ENCODE results near the gene C1orf226. TPM values are rescaled to one million over a fixed set of nuclear protein-coding genes. Genes with fewer than 3 reads are reported as not detected.

C1orf226 gene
- total and polyA plus RNA-seq, 2 of the 8 experiments (the other 6 are each of a cell fraction or from before 2014, with no cell fraction given): 8.2 to 18.8 TPM

MicroRNAs encoded within 50 kb of the gene (microRNA counts, 767-probe panel; counts per million panel counts)
- microRNA hsa-miR-556-3p: 879 counts per million, percentile 95 among the panel's probes with 10 or more counts
- microRNA hsa-miR-556-5p: 879 counts per million, percentile 95 among the panel's probes with 10 or more counts

Small RNAs within 50 kb of the gene (microRNA-seq; reads per million reads assigned to microRNA genes)
- gene MIR556 (ENCODE audit: borderline microRNAs expressed in 2 of 2, borderline number of aligned reads in 2 of 2, borderline replicate concordance in 1 of 2): 7.1 to 9.5 reads per million in 2 experiments

Small RNAs within 50 kb of the gene (small RNA-seq; reads per million reads assigned to genes)
- gene MIR556 (ENCODE audit: insufficient read depth): 19.7 reads per million, percentile 92 among the genes with 10 or more reads in this experiment
- not detected for gene RNA5SP61 (ENCODE audit: insufficient read depth)

Other genes starting within 250 kb of the C1orf226 start
- not detected in 2 replicates for gene SPATA46, start 4.9 kb upstream of the C1orf226 start, total RNA-seq (2021; fragmentation: NEBNext Ultra II Directional; extraction: Animal tissue kit (Norgen Biotek cat#: 25700))
- not detected in 2 replicates for gene SPATA46, start 4.9 kb upstream of the C1orf226 start, polyA plus RNA-seq (2011; rRNA removed)
- not detected in 2 replicates for gene SH2D1B, start 30.4 kb downstream of the C1orf226 start, total RNA-seq (2021; fragmentation: NEBNext Ultra II Directional; extraction: Animal tissue kit (Norgen Biotek cat#: 25700))
- not detected in 2 replicates for gene SH2D1B, start 30.4 kb downstream of the C1orf226 start, polyA plus RNA-seq (2011; rRNA removed)
- 15.0 and 16.1 TPM in 2 replicates for gene UHMK1, start 116.1 kb downstream of the C1orf226 start, total RNA-seq (2021; fragmentation: NEBNext Ultra II Directional; extraction: Animal tissue kit (Norgen Biotek cat#: 25700))
- gene UHMK1, start 116.1 kb downstream of the C1orf226 start, polyA plus RNA-seq (2011; rRNA removed): 3.1 and 4.6 TPM in 2 replicates
- 30.2 and 32.9 TPM in 2 replicates for gene UAP1, start 180.0 kb downstream of the C1orf226 start, total RNA-seq (2021; fragmentation: NEBNext Ultra II Directional; extraction: Animal tissue kit (Norgen Biotek cat#: 25700))
- gene UAP1, start 180.0 kb downstream of the C1orf226 start, polyA plus RNA-seq (2011; rRNA removed): 5.1 and 9.4 TPM in 2 replicates

Data from H1 (cell line).